OCI-LY7 (cell line): ENCODE measurements around the gene UVSSA. TPM values are rescaled to one million over a fixed set of nuclear protein-coding genes. Genes with fewer than 3 reads are reported as not detected.

Experiments
- BruUV-seq: library from RNA; stranded (reverse); fragments of 400-500 nt; replicated peaks from 2 replicates; lab custom pipeline; 2021; lab: Mats Ljungman, UMichigan
- CTCF ChIA-PET: fragments of 300-600 bp; sonication (Branson Sonifier 250); formaldehyde crosslinking; loops from one replicate; lab custom pipeline; 2022; ENCODE audit warnings: antibody characterized with exemption; ENCODE audit not compliant: unreplicated experiment; lab: Charles Lee
- POLR2A ChIA-PET: fragments of 300-600 bp; sonication (Branson Sonifier 250); formaldehyde crosslinking; loops from one replicate; lab custom pipeline; 2022; ENCODE audit warnings: antibody characterized with exemption; lab: Charles Lee
- DNase-seq: peaks from one replicate; pipeline ENCODE4 v3.0.0-alpha.2; 2015; ENCODE audit warnings: low spot score
- H2AFZ ChIP-seq: fragments of 200-600 bp; sonication (generic), shearing (Covaris generic); 2 replicates; pipeline ENCODE4 v1.6.1; 2014; ENCODE audit warnings: mild to moderate bottlenecking, antibody characterized with exemption, low read length, moderate library complexity
- H3K27ac ChIP-seq: fragments of 200-600 bp; sonication (generic); 2 replicates; pipeline ENCODE4 v1.5.1; 2014; ENCODE audit warnings: mixed run types, low read depth, mild to moderate bottlenecking, moderate library complexity, low read length, inconsistent platforms; ENCODE audit not compliant: poor library complexity, severe bottlenecking
- H3K36me3 ChIP-seq: fragments of 200-600 bp; sonication (generic); 2 replicates; pipeline ENCODE4 v1.6.1; 2014; ENCODE audit warnings: mild to moderate bottlenecking, antibody characterized with exemption, low read length, moderate library complexity, mixed read lengths; ENCODE audit not compliant: insufficient read depth
- H3K4me1 ChIP-seq: fragments of 200-600 bp; sonication (generic); 2 replicates; pipeline ENCODE4 v1.5.1; 2014; ENCODE audit warnings: mild to moderate bottlenecking, low read length; ENCODE audit not compliant: insufficient read depth, poor library complexity, severe bottlenecking
- H3K4me2 ChIP-seq: fragments of 200-600 bp; sonication (generic); 2 replicates; pipeline ENCODE4 v1.6.1; 2014; ENCODE audit warnings: mild to moderate bottlenecking, low read length
- H3K4me3 ChIP-seq: fragments of 200-600 bp; sonication (generic); 2 replicates; pipeline ENCODE4 v1.5.1; 2014; ENCODE audit warnings: mild to moderate bottlenecking, low read depth, low read length; ENCODE audit not compliant: poor library complexity, severe bottlenecking
- H3K79me2 ChIP-seq: fragments of 200-600 bp; sonication (generic); 2 replicates; pipeline ENCODE4 v1.6.1; 2016; ENCODE audit warnings: low read depth, mild to moderate bottlenecking, low read length, moderate library complexity, mixed read lengths; ENCODE audit not compliant: insufficient read depth
- H3K9me2 ChIP-seq: fragments of 200-600 bp; sonication (generic); 2 replicates; pipeline ENCODE4 v1.6.1; 2016; ENCODE audit warnings: mild to moderate bottlenecking, low read length, mixed read lengths; ENCODE audit not compliant: insufficient read depth
- H3K9me3 ChIP-seq: fragments of 200-600 bp; sonication (generic); 2 replicates; pipeline ENCODE4 v1.6.1; 2014; ENCODE audit warnings: mild to moderate bottlenecking, mixed run types, low read length, mixed read lengths
- H4K20me1 ChIP-seq: fragments of 200-600 bp; sonication (generic); 2 replicates; pipeline ENCODE4 v1.6.1; 2014; ENCODE audit warnings: mild to moderate bottlenecking, antibody characterized with exemption, low read length, moderate library complexity, mixed read lengths; ENCODE audit not compliant: insufficient read depth
- EZH2phosphoT487 ChIP-seq: fragments of 200-600 bp; sonication (generic); IDR thresholded peaks from 2 replicates; pipeline ENCODE4 v1.6.1; 2018; ENCODE audit warnings: low read depth, borderline replicate concordance, mild to moderate bottlenecking, mixed run types, antibody characterized with exemption, low read length, moderate library complexity, mixed read lengths
- intact Hi-C: fragments of 100-400 bp; cut with micrococcal nuclease; formaldehyde crosslinking; loops from one replicate; pipeline ENCODE4 v1.10.0; 2022; ENCODE audit not compliant: unreplicated experiment
- total RNA-seq, 2 experiments: library from RNA; depleted of rRNA in 1 of 2; stranded (reverse); fragments of >200 nt in 1 of 2; shearing (Covaris generic) in 1 of 2; gene quantifications; 2 replicates each; pipeline ENCODE4 v1.2.3, GENCODE V29; 2014 to 2022
- TF ChIP-seq, protein P1 (sequence below): fragments of 200-600 bp; sonication (generic); conservative IDR thresholded peaks from 2 replicates; pipeline ENCODE4 v1.5.1; 2014; ENCODE audit warnings: mild to moderate bottlenecking, antibody characterized with exemption, low read length, moderate library complexity, mixed read lengths

Gene UVSSA
- total RNA-seq, 2 experiments from 2014 or later = 13.2 to 43.2 TPM

DNA sequence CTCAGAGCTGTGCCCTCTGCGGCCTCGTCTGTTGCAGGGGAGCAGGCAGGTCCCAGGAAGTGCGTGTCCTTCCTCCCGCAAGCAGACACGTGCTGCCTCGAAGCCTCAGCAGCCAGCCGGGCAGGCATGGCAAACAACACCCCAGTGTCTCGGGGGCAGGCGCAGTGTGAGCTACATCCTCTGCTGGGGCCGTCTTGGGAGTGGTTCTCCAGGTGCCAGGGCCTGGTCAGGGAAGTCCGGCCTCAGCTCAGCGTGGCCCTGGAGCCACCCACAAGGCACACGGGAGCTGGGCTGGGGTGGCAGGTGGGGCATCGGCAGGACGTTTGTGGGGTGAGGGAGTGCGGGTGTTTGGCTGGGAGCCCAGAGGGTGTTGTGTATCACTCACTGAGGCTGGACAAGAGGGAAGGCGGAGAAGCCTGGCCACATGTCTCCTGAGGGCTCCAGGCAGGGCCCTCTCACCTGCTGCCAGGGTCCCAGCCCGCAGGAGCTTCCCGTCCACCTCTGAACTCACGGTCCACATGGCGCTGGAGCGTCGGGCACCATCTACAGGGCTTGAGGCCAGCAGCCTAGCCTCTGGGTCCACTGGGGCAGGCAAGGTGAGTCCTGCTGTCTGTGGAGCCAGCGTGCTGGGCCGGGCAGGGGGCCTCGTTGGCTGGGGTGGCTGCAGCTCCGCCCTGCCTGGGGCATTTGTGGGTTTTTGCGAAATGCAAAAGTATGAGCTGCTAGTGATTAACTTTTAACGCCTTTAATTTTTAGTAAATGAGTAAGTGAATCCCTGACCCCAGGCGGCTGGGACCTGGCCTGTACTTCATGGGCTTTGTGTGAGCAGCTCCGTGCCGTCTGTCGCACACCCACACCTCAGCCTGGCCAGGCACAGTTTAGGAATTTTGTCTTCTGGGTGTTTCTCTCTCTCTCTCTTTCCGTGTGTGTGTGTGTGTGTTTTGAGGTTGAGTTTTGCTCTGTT lies 17.3 kb upstream of the UVSSA start:
- H3K36me3 ChIP-seq = peaks cover 58% of the 10 kb centered on the region
- CTCF ChIA-PET = no interaction called here
- no TSS peak for BruUV-seq
- no peak for TF ChIP-seq EZH2phosphoT487
- TF ChIP-seq, protein P1, sequence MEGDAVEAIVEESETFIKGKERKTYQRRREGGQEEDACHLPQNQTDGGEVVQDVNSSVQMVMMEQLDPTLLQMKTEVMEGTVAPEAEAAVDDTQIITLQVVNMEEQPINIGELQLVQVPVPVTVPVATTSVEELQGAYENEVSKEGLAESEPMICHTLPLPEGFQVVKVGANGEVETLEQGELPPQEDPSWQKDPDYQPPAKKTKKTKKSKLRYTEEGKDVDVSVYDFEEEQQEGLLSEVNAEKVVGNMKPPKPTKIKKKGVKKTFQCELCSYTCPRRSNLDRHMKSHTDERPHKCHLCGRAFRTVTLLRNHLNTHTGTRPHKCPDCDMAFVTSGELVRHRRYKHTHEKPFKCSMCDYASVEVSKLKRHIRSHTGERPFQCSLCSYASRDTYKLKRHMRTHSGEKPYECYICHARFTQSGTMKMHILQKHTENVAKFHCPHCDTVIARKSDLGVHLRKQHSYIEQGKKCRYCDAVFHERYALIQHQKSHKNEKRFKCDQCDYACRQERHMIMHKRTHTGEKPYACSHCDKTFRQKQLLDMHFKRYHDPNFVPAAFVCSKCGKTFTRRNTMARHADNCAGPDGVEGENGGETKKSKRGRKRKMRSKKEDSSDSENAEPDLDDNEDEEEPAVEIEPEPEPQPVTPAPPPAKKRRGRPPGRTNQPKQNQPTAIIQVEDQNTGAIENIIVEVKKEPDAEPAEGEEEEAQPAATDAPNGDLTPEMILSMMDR = no peak
- no peaks in the 10 kb centered on the region for H4K20me1 ChIP-seq
- intact Hi-C loops = no loop called here
- POLR2A ChIA-PET = no interaction called here
- no peaks in the 10 kb centered on the region for H3K4me1 ChIP-seq
- no peak overlapping the region for H3K4me2 ChIP-seq
- no peaks in the 10 kb centered on the region for H3K79me2 ChIP-seq
- DNase-seq = no peak
- no peak overlapping the region for H3K27ac ChIP-seq
- no peaks in the 10 kb centered on the region for H3K9me3 ChIP-seq
- no peak overlapping the region for H3K4me3 ChIP-seq
- H3K9me2 ChIP-seq = no peaks in the 10 kb centered on the region
- H2AFZ ChIP-seq = no peak overlapping the region

DNA sequence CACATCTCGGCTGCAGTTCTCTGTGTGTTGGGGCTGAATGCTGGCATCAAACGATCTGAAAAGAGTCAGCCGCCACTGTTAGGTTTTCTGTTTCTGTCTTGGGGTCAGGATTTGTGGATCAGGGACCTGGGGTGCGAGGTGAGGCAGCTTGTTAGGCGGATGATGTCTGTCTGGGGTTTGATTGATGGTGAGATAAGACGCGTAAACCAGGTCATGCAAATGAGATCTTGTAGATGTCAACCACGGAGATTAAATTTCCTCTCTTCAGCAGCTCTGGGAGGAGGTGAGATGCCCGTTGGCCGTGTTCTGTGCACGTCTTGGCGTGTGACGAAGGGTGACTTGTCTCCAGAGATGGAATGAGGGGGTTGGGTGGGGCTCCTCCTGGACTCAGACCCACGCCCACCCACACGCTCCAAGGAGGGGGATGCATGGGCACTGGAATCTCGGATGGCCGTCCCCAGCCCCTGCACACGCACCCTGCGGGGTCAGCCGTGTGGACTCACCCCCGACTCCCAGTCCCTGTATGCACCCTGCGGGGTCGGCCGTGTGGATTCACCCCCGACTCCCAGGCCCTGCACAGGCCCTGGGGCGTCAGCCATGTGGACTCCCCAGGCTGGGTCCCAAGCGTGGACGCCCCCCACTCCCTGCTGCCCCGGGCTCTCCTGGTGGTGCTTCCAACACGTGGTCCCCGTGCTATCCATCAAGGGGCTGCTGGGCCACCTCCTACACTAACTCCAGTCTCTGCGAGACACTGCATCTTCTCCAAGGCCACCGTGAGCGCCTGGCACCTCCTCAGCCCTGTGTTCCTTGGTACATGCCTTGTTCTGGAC lies 16.0 kb upstream of the UVSSA start:
- ChIA-PET POLR2A (no interaction called here), CTCF (no interaction called here)
- no peak overlapping the region for H3K27ac ChIP-seq
- no peaks in the 10 kb centered on the region for H4K20me1 ChIP-seq
- intact Hi-C loops = no loop called here
- H3K4me3 ChIP-seq = no peak overlapping the region
- no peak overlapping the region for H2AFZ ChIP-seq
- H3K79me2 ChIP-seq = no peaks in the 10 kb centered on the region
- DNase-seq = no peak
- no peaks in the 10 kb centered on the region for H3K9me2 ChIP-seq
- H3K36me3 ChIP-seq = peaks cover 59% of the 10 kb centered on the region
- no peak overlapping the region for H3K4me2 ChIP-seq
- no peaks in the 10 kb centered on the region for H3K9me3 ChIP-seq
- H3K4me1 ChIP-seq = no peaks in the 10 kb centered on the region
- BruUV-seq = no TSS peak
- TF ChIP-seq, protein P1 = no peak
- no peak for TF ChIP-seq EZH2phosphoT487
